Activated CD8-positive, alpha-beta memory T cell treated with anti-CD3 and anti-CD28 coated beads for 24 hours (primary cell): ENCODE data around the gene NFIA.

Experiments
- DNase-seq: peaks from one replicate; pipeline ENCODE4 v3.0.0-alpha.2; 2020

The NFIA gene

GRCh38 chr1:61386770-61387169, 304.4 kb downstream of the NFIA start:
- no peak for DNase-seq

GRCh38 chr1:61387829-61388228, 305.5 kb downstream of the NFIA start:
- DNase-seq: no peak

DNA sequence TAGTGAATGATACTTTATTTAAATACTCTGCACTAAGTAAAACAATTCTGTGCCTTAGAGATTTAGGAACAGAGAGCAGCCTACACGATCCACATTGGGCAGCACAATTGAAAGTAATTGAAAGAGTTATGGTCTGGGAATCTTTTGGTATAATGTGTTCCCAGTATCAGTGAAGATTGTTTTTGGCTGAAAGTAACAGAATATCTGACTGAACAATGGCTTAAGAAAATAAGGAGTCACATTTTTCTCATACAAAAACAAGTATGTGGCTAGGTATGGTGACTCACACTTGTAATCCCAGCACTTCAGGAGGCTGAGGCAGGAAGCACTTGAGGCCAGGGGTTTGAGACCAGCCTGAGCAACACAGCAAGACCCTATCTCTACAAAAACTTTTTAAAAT, 306.2 kb downstream of the NFIA start:
- no peak for DNase-seq

GRCh38 chr1:61389194-61389925, 307.0 kb downstream of the NFIA start:
- DNase-seq: no peak

GRCh38 chr1:61389926-61390845, 307.8 kb downstream of the NFIA start:
- DNase-seq: no peak

DNA sequence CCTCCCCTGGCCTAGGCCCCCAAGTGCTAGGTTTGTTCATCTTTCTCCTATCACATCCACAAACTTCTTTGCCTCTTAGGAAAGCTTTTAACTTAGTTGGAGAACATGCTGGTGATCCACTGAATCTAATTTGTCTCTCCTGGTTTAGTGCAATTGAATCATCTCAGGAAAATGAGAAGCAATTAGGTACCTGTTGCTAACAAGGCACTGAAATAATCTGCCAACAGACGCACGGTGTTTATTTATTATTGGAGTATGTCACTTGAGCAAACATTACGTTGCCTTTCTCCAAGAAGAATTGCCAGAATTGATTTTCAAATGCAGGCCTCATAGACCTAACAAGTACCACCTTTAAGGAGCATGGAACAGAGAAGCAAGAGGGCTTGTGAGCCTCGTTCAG, 309.4 kb downstream of the NFIA start:
- DNase-seq: no peak

- no peak for DNase-seq
Measured at GRCh38 chr1:61392409-61393242, 310.3 kb downstream of the NFIA start.

DNA sequence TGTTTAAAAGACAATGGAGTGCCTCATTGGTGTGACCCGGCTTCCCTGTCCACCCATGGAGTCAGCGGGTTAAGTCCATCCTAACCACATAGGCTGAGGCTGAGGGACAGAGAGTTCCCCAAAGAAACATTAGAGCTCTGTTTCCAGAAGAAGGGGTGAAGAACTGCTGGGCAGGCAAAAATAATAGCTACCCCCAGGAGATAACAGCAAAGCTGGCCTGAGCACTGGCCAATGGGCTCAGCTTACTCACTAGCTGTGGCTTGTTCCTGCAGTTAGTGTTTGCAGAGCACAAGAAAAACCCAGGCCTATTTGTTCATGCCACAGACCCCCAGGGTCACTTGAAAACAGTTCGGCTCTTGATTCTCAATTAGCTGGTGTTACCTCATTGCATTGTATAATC, 311.2 kb downstream of the NFIA start:
- no peak for DNase-seq

- DNase-seq: no peak
Measured at GRCh38 chr1:61395146-61395800, 312.9 kb downstream of the NFIA start.

DNA sequence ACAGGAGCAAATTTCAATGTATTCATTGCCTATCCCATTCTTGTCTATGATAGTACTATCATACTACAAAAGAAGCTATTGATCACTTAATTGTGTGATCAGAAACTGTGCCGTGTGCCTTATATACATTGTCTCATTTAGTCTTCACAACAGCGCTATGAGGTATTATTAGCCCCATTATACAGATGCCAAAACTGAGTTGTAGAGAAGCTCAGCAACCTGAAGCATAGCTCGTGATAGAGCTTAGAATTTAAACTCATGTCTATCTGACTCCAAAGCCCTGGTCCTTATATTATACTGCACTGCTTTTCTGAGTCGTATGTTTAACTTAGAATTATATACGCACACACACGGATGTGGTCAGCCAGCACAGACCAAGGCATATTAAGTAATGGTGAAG, 315.1 kb downstream of the NFIA start:
- no peak for DNase-seq

DNA sequence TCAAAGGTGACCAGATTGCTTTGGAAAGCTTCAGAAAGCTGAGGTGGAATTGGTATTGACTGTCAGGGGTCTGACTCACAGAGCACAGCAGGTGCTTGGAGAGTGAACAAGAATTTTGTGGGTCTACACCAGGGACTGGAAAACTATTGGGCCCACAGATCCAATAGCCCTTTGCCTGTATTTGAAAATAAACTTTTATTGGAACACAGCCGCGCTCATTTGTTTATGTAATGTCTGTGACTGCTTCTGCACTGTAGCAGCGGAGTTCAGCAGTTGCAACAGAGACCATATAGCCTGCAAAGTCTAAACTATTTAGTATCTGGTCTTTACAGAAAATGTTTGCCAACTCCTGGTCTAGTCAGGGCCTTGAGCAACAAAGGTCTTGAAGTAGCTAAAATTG, 315.6 kb downstream of the NFIA start:
- DNase-seq: no peak

DNA sequence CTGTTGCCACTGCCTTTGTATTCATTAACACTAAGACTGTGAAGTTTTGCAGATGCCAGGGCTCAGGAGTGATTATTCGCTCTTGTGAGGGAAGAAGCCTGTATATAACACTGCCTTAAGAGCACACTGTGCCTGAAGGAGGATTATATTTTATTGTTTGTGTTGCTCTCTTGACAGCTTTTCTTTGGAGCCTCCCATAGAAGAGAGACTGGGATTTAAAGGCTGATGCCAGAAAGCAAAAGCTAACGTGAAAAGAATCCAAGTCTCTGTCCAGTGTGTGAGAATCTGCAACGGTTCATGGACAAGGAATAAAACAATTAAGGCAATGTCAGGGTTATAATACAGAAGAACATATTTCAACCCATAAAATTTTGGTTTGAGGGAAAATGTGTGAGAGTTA, 316.8 kb downstream of the NFIA start:
- DNase-seq: no peak

DNA sequence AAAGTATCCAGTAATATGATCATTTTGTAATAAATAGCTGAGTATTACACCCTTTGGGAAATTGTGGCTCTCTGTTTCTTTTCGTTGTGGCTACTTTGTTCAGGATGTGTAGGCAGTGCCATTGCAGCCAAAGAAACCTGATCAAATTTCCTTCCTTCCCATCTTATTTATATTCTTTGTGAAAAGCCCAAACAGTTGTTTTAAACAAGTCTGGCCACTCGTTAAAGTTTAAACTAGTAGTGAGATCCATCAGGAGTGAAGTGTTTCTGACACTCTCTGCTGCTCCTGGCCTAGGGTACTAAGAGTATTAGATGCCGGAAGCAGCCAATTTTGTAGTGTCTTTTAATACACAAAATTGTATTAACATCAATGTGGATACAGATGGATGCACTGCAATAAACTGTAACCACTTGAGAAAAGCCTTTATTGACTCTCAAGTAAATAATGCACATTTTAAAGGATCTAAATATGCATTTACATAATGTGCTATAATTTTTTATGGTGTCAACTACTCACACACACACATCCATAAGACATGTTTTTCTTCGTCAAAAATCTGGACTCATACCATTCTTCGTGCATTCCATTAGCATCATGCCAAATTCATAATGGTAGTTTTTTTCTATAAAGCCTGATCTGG, 317.9 kb downstream of the NFIA start:
- no peak for DNase-seq

- no peak for DNase-seq
Measured at GRCh38 chr1:61400997-61401396, 318.6 kb downstream of the NFIA start.

GRCh38 chr1:61403679-61404596, 321.6 kb downstream of the NFIA start:
- no peak for DNase-seq

GRCh38 chr1:61404597-61405376, 322.4 kb downstream of the NFIA start:
- DNase-seq: no peak

- no peak for DNase-seq
Measured at GRCh38 chr1:61406467-61406866, 324.1 kb downstream of the NFIA start.

- DNase-seq: no peak
Measured at GRCh38 chr1:61412601-61413000, 330.2 kb downstream of the NFIA start.

DNA sequence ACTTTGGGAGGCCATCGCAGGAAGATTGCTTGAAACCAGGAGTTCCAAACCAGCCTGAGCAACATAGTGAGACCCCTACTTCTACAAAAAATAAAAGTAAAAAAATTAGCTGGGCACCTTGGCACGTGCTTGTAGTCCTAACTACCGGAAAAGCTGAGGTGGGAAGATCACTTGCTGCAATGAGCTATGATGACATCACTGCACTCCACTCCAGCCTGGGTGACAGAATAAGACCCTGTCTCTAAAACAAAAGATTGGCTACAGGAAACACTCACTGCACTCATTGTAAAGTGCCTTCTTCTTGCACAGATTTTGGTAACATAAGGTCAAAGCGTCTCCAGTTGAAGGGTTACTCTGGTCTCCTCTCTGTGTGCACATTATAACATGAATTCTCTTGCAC, 336.8 kb downstream of the NFIA start:
- no peak for DNase-seq

GRCh38 chr1:61419657-61420056, 337.3 kb downstream of the NFIA start:
- no peak for DNase-seq
